HCT116 (cell line): ENCODE data around the gene ITPRIPL1. TPM values are rescaled to one million over a fixed set of nuclear protein-coding genes. Genes with fewer than 3 reads are reported as not detected.

Experiments used
- ATAC-seq: fragments of 200-7000 bp; cut with Tn5 transposase; 2 replicates; pipeline ENCODE4 v1.9.1; 2020; ENCODE audit warnings: mild to moderate bottlenecking, moderate library complexity
- BruUV-seq: library from RNA; stranded (reverse); fragments of 400-500 nt; replicated peaks from 2 replicates; lab custom pipeline; 2021; lab: Mats Ljungman, UMichigan
- CTCF ChIA-PET: fragments of 300-600 bp; sonication (Branson Sonifier 250); formaldehyde crosslinking; loops from one replicate; lab custom pipeline; 2021; ENCODE audit warnings: antibody characterized with exemption; lab: Charles Lee
- POLR2A ChIA-PET: fragments of 300-600, 350-600 bp; sonication (Branson Sonifier 250); formaldehyde crosslinking; loops from one replicate; lab custom pipeline; 2021; ENCODE audit warnings: antibody characterized with exemption; lab: Charles Lee
- RAD21 ChIA-PET, 2 experiments: fragments of 300-600 bp; sonication (Branson Sonifier 250); formaldehyde crosslinking; loops; one replicate each; lab custom pipeline; 2023; ENCODE audit warnings: low total read pairs in 2 of 2; ENCODE audit not compliant: uncharacterized antibody in 2 of 2, unreplicated experiment in 2 of 2, low non-redundant PET in 1 of 2; lab: Charles Lee
- DNase-seq: peaks from one replicate; pipeline ENCODE4 v3.0.0-alpha.2; 2010; ENCODE audit warnings: low read depth, low spot score
- H2AFZ ChIP-seq: fragments of 200-600 bp; shearing (Covaris generic), sonication (generic); 2 replicates; pipeline ENCODE4 v1.6.1; 2017; ENCODE audit warnings: low read depth, mixed run types, mixed read lengths, antibody characterized with exemption, low read length; ENCODE audit not compliant: poor library complexity, severe bottlenecking
- H3K27ac ChIP-seq: 2 replicates; pipeline ENCODE4 v1.5.1; 2012; ENCODE audit warnings: low read depth, low read length
- H3K27me3 ChIP-seq: fragments of 200-600 bp; sonication (generic); 2 replicates; pipeline ENCODE4 v1.6.1; 2016; ENCODE audit warnings: mixed run types, low read length, mixed read lengths; ENCODE audit not compliant: insufficient read depth
- H3K36me3 ChIP-seq, 2 experiments: fragments of 200-500 bp in 1 of 2; fragments of 200-600 bp in 1 of 2; sonication (Bioruptor generic) in 1 of 2; sonication (generic) in 1 of 2; 2 replicates each; pipeline versions ENCODE4 v1.5.1 to v1.6.1; 2014 to 2016; ENCODE audit warnings: low read length in 2 of 2, inconsistent platforms in 1 of 2, mixed read lengths in 1 of 2, mixed run types in 1 of 2; ENCODE audit not compliant: insufficient read depth in 2 of 2, control insufficient read depth in 1 of 2
- H3K4me1 ChIP-seq, 2 experiments: fragments of 200-600 bp in 1 of 2; sonication (generic) in 1 of 2; 2 replicates each; pipeline versions ENCODE4 v1.5.1 to v1.6.1; 2012 to 2017; ENCODE audit warnings: low read length in 2 of 2, inconsistent platforms in 1 of 2, mild to moderate bottlenecking in 1 of 2, mixed read lengths in 1 of 2, mixed run types in 1 of 2, moderate library complexity in 1 of 2; ENCODE audit not compliant: insufficient read depth in 2 of 2, control insufficient read depth in 1 of 2
- H3K4me2 ChIP-seq: fragments of 200-600 bp; sonication (generic); 2 replicates; pipeline ENCODE4 v1.6.1; 2017; ENCODE audit warnings: mixed run types, low read length, mixed read lengths
- H3K4me3 ChIP-seq, 2 experiments: fragments of 200-600 bp in 1 of 2; sonication (generic) in 1 of 2; replicated peaks in 1 of 2; 2 replicates each; pipeline ENCODE4 v1.5.1; 2011 to 2016; ENCODE audit warnings: low read length in 2 of 2, control low read depth in 1 of 2, low read depth in 1 of 2, mild to moderate bottlenecking in 1 of 2, mixed read lengths in 1 of 2, mixed run types in 1 of 2
- H3K79me2 ChIP-seq: fragments of 200-600 bp; sonication (generic); 2 replicates; pipeline ENCODE4 v1.6.1; 2017; ENCODE audit warnings: mild to moderate bottlenecking, mixed run types, low read length, moderate library complexity, mixed read lengths; ENCODE audit not compliant: insufficient read depth
- H3K9ac ChIP-seq: fragments of 200-600 bp; sonication (generic); 2 replicates; pipeline ENCODE4 v1.6.1; 2016; ENCODE audit warnings: low read length, mixed read lengths
- H3K9me2 ChIP-seq: fragments of 200-600 bp; sonication (generic), shearing (Covaris generic); 2 replicates; pipeline ENCODE4 v1.6.1; 2017; ENCODE audit warnings: mixed run types, mild to moderate bottlenecking, moderate library complexity; ENCODE audit not compliant: insufficient read depth
- H3K9me3 ChIP-seq, 2 experiments: fragments of 200-500 bp in 1 of 2; fragments of 200-600 bp in 1 of 2; sonication (Bioruptor generic) in 1 of 2; sonication (generic) in 1 of 2; 2 replicates each; pipeline ENCODE4 v1.6.1; 2014 to 2017; ENCODE audit warnings: low read length in 2 of 2, mixed read lengths in 2 of 2, inconsistent platforms in 1 of 2, low read depth in 1 of 2, mild to moderate bottlenecking in 1 of 2, mixed run types in 1 of 2, moderate library complexity in 1 of 2; ENCODE audit not compliant: control insufficient read depth in 1 of 2, insufficient read depth in 1 of 2
- H4K20me1 ChIP-seq: fragments of 200-600 bp; sonication (generic), shearing (Covaris generic); 2 replicates; pipeline ENCODE4 v1.6.1; 2017; ENCODE audit warnings: mixed run types, mild to moderate bottlenecking, moderate library complexity; ENCODE audit not compliant: insufficient read depth
- CEBPB ChIP-seq: IDR thresholded peaks from 2 replicates; pipeline ENCODE4 v1.6.1; 2012; ENCODE audit warnings: low read depth
- EZH2 ChIP-seq: fragments of 200-600 bp; sonication (generic); IDR thresholded peaks from 2 replicates; pipeline ENCODE4 v1.6.1; 2017; ENCODE audit warnings: antibody characterized with exemption, mixed run types
- POLR2A ChIP-seq: IDR thresholded peaks from 2 replicates; pipeline ENCODE4 v1.7.0; 2011; ENCODE audit warnings: borderline replicate concordance; ENCODE audit not compliant: insufficient read depth, insufficient read length; ENCODE audit errors: extremely low read depth
- POLR2AphosphoS5 ChIP-seq: IDR thresholded peaks from 2 replicates; pipeline ENCODE4 v1.6.1; 2011; ENCODE audit warnings: mild to moderate bottlenecking, low read depth, low read length, moderate library complexity
- RAD21 ChIP-seq: IDR thresholded peaks from 2 replicates; pipeline ENCODE4 v1.6.1; 2012; ENCODE audit warnings: low read depth, mild to moderate bottlenecking
- SIN3A ChIP-seq: IDR thresholded peaks from 2 replicates; pipeline ENCODE4 v1.6.1; 2012; ENCODE audit warnings: low read depth
- SRF ChIP-seq: IDR thresholded peaks from 2 replicates; pipeline ENCODE4 v1.6.1; 2012; ENCODE audit warnings: low read depth
- TCF7L2 ChIP-seq: IDR thresholded peaks from 2 replicates; pipeline ENCODE4 v1.7.0; 2011; ENCODE audit warnings: borderline replicate concordance, inconsistent platforms; ENCODE audit not compliant: insufficient read depth, insufficient read length; ENCODE audit errors: extremely low read depth
- ZNF274 ChIP-seq: fragments of 200-500 bp; sonication (Bioruptor generic); IDR thresholded peaks from 2 replicates; pipeline ENCODE4 v1.6.1; 2014; ENCODE audit warnings: mild to moderate bottlenecking, low read depth, low read length, inconsistent platforms
- intact Hi-C: fragments of 100-400 bp; cut with micrococcal nuclease; formaldehyde crosslinking; loops from 2 replicates; pipeline ENCODE4 v1.10.0; 2022
- total RNA-seq: library from RNA; stranded (reverse); gene quantifications from one replicate; pipeline ENCODE4 v1.2.1, GENCODE V29; 2021; ENCODE audit not compliant: unreplicated experiment
- TF ChIP-seq, protein P1 (sequence below): IDR thresholded peaks from 2 replicates; pipeline ENCODE4 v1.6.1; 2012
- TF ChIP-seq, protein P2 (sequence below): IDR thresholded peaks from 2 replicates; pipeline ENCODE4 v1.6.1; 2012; ENCODE audit warnings: low read depth
- TF ChIP-seq, protein P3 (sequence below), 3 experiments: fragments of 200-600 bp in 1 of 3; sonication (generic) in 1 of 3; IDR thresholded peaks in 2 of 3; conservative IDR thresholded peaks in 1 of 3; 2 replicates each; pipeline ENCODE4 v1.5.1; 2012 to 2017; ENCODE audit warnings: low read depth in 2 of 3, low read length in 2 of 3, antibody characterized with exemption in 1 of 3, borderline replicate concordance in 1 of 3, control low read depth in 1 of 3, mild to moderate bottlenecking in 1 of 3, mixed read lengths in 1 of 3, mixed run types in 1 of 3, moderate library complexity in 1 of 3; ENCODE audit not compliant: insufficient read depth in 1 of 3

Gene ITPRIPL1
- total RNA-seq, 1 experiment from 2014 or later = 12.4 TPM

DNA sequence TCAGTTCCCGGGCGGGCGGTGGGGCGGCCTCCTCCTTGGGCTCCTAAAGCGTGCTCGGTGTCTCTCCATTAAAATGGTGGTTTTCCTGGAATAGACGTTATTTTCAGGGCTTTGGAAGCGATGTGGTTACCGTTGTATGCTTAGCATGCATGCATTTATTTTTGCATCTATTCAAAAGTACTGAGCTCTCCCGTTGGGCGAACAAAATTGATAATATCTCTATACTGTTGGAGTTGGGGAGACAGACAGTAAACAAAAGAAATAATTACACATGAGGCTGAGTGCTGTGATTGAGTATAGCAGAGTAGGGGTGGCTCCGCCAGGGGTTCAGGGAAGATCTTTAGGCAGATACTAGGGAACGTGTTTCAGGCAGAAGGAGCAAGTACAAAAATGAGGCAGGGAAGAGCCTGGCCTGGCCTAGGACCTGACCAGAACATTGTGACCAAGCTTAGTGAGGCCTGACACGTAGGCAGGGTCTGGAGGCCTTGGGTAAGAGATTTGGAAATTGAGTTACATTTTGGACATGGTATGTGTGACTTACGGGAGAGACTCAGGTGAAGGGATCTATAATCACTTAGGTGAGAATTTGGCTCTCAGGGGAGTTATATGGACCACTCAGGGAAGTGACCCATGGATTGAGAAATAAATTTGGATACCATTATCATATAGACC lies 11.1 kb downstream of the ITPRIPL1 start:
- peak overlapping the region; percentile 69 for H3K27ac ChIP-seq
- CTCF ChIA-PET = interaction anchor here (1.0 to 1.5 kb wide), 2 partner anchors 173 to 344 kb away, joined by 5 read pairs; no protein-coding TSS in a partner anchor

More for the DNA sequence above, 11.1 kb downstream of the ITPRIPL1 start:
- TF ChIP-seq SRF (no peak), CEBPB (no peak), EZH2 (no peak), TCF7L2 (no peak), RAD21 (no peak), SIN3A (0 out of 2 replicates have a peak, but pooled peaks have one; percentile 9), POLR2AphosphoS5 (no peak; the same call in none of the 2 replicates), ZNF274 (no peak), POLR2A (peak; percentile 67)
- TF ChIP-seq, protein P1, sequence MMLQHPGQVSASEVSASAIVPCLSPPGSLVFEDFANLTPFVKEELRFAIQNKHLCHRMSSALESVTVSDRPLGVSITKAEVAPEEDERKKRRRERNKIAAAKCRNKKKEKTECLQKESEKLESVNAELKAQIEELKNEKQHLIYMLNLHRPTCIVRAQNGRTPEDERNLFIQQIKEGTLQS = no peak
- TF ChIP-seq, protein P2, sequence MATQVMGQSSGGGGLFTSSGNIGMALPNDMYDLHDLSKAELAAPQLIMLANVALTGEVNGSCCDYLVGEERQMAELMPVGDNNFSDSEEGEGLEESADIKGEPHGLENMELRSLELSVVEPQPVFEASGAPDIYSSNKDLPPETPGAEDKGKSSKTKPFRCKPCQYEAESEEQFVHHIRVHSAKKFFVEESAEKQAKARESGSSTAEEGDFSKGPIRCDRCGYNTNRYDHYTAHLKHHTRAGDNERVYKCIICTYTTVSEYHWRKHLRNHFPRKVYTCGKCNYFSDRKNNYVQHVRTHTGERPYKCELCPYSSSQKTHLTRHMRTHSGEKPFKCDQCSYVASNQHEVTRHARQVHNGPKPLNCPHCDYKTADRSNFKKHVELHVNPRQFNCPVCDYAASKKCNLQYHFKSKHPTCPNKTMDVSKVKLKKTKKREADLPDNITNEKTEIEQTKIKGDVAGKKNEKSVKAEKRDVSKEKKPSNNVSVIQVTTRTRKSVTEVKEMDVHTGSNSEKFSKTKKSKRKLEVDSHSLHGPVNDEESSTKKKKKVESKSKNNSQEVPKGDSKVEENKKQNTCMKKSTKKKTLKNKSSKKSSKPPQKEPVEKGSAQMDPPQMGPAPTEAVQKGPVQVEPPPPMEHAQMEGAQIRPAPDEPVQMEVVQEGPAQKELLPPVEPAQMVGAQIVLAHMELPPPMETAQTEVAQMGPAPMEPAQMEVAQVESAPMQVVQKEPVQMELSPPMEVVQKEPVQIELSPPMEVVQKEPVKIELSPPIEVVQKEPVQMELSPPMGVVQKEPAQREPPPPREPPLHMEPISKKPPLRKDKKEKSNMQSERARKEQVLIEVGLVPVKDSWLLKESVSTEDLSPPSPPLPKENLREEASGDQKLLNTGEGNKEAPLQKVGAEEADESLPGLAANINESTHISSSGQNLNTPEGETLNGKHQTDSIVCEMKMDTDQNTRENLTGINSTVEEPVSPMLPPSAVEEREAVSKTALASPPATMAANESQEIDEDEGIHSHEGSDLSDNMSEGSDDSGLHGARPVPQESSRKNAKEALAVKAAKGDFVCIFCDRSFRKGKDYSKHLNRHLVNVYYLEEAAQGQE = no peak
- TF ChIP-seq, protein P3, sequence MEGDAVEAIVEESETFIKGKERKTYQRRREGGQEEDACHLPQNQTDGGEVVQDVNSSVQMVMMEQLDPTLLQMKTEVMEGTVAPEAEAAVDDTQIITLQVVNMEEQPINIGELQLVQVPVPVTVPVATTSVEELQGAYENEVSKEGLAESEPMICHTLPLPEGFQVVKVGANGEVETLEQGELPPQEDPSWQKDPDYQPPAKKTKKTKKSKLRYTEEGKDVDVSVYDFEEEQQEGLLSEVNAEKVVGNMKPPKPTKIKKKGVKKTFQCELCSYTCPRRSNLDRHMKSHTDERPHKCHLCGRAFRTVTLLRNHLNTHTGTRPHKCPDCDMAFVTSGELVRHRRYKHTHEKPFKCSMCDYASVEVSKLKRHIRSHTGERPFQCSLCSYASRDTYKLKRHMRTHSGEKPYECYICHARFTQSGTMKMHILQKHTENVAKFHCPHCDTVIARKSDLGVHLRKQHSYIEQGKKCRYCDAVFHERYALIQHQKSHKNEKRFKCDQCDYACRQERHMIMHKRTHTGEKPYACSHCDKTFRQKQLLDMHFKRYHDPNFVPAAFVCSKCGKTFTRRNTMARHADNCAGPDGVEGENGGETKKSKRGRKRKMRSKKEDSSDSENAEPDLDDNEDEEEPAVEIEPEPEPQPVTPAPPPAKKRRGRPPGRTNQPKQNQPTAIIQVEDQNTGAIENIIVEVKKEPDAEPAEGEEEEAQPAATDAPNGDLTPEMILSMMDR (IDR thresholded peaks at IDR 0.05 in 2 of 3, conservative IDR thresholded peaks at IDR 0.05 in 1 of 3; ENCODE audit: borderline replicate concordance in 1 of 3, insufficient read depth in 1 of 3, low read depth in 2 of 3, low read length in 2 of 3) = no peak
- H3K9me2 ChIP-seq = no peaks in the 10 kb centered on the region
- H3K27me3 ChIP-seq = no peaks in the 10 kb centered on the region
- peak overlapping the region; percentile 90 to 96 for H3K4me3 ChIP-seq
- BruUV-seq = TSS peak; percentile 74
- no peak overlapping the region for H2AFZ ChIP-seq
- H3K4me1 ChIP-seq = peaks cover 4 to 45% of the 10 kb centered on the region in 2 experiments; a peak in 3 of 4 replicates
- ATAC-seq = no peak
- peak overlapping the region; percentile 97 for H3K9ac ChIP-seq
- ChIA-PET POLR2A (interaction anchor here (1.0 to 1.8 kb wide), 3 partner anchors 10 to 15 kb away, joined by 3 to 13 read pairs (median 8); partner anchors contain the start of gene ITPRIPL1), RAD21 (no interaction called here)
- no peaks in the 10 kb centered on the region for H4K20me1 ChIP-seq
- H3K9me3 ChIP-seq = no peaks in the 10 kb centered on the region
- no peak for DNase-seq
- H3K4me2 ChIP-seq = peak overlapping the region; percentile 99
- H3K79me2 ChIP-seq = peaks cover 61% of the 10 kb centered on the region
- no peaks in the 10 kb centered on the region for H3K36me3 ChIP-seq
- intact Hi-C loops = loop anchor here (5.0 kb wide), 1 partner anchor 171 kb away; the partner anchor contains the start of gene NEURL3
